NCI-H2107 (cell line): ENCODE data around the gene STOX2.
A peak's percentile ranks its signal among the peaks of the same experiment; 100 is the strongest.
"Not testable (repeated sequence)": the region's sequence is repeated elsewhere in the genome, so short reads cannot be mapped to it uniquely, and the experiment has no call there.

ENCODE experiments used
- DNase-seq: peaks from one replicate; lab custom pipeline; 2025; lab: John Stamatoyannopoulos, UW

STOX2 gene

DNA sequence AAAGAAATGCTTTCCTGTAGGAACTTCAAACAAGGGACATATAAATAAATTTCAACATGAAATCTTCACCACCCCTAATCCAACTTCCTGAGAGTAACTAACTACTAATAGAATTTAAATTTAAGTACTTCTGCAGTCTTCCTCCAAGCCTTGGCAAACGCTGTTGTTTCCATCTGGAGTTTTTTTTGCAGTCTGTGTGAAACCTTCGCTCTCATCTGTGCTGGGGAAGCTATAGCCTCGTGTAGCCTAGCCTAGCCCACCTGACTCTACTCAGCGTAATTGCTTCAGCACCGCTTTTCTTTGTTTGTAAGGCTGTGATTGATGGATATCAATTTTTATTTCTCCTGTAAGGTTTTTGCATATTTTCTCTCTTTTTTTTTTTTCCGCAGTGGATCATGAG lies 30.9 kb downstream of the STOX2 start:
- no peak for DNase-seq

DNA sequence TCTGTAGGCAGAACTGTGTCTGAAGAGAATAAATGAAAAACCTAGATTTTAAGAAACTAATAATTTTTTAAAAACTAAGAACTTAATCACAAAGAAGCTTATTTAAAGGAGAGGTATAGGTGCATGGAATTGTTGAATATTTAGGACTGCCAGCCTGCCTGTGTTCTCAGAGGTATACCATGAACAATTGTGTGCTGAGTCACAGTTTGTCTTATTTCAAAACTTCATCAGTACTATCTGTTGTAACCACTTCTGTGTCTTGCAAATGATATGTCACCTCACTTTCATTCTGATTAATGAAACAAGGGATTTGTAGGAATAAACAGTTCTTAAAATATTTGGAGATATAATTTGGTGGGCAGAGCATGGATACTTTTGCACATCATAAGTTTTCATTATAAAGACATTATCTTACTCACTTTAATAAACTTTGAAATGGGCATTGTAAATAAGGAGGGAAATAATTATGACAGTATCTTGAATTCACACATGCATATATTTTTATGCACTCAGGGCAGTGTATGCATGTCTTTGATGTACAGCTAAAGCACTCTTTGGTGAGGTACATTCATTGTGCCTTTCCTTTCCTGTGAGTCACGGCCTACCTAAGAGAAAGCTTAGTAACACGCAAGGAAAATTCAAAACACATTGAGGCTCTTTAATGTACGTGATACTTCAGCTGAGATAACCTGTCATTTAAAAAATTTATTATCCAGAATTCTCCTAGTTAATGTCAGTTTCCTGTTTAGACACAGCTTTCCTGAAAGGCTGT lies 31.7 kb downstream of the STOX2 start:
- DNase-seq = no peak

DNA sequence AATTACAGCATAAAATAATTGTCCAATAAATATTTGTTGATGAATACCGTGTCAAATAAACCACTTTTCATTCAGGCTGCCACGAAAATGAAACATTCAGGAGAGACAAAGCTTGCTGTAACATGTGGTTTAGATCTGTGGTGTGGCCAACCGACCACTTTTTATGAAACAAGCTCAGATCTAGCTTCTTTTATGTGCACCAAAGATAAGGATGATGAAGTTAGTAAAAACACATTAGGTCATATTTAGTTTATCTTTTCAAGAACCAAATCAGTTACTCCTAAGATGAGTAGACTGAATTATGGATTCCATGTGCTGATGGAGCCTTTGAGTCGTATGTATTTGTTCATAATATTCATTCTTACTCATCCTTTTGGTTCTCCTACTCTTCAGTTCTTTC lies 35.8 kb downstream of the STOX2 start:
- DNase-seq = no peak

DNA sequence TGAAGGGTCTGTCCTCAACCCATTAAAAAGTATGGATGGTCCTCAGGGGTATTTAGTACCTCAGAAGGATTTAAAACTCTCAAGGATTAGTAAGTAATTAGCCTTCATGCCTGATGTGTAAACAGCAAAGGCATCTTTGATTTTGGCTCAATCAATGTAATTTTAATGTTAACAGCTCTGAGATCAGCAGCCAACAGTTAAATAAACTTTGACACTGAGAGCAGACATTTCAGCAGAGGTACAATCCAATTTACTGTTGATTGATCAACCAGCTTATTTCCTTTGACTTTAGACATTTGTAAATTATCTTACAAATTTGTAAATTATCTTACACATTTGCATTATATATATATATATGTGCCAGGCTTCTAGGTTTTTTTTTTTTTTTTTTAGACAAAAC lies 36.9 kb downstream of the STOX2 start:
- no peak for DNase-seq

GRCh38 chr4:183945741-183946140 lies 40.6 kb downstream of the STOX2 start:
- no peak for DNase-seq

GRCh38 chr4:183950536-183950935 lies 45.4 kb downstream of the STOX2 start:
- DNase-seq = no peak

GRCh38 chr4:183952652-183953051 lies 47.5 kb downstream of the STOX2 start:
- DNase-seq = not testable (repeated sequence)

DNA sequence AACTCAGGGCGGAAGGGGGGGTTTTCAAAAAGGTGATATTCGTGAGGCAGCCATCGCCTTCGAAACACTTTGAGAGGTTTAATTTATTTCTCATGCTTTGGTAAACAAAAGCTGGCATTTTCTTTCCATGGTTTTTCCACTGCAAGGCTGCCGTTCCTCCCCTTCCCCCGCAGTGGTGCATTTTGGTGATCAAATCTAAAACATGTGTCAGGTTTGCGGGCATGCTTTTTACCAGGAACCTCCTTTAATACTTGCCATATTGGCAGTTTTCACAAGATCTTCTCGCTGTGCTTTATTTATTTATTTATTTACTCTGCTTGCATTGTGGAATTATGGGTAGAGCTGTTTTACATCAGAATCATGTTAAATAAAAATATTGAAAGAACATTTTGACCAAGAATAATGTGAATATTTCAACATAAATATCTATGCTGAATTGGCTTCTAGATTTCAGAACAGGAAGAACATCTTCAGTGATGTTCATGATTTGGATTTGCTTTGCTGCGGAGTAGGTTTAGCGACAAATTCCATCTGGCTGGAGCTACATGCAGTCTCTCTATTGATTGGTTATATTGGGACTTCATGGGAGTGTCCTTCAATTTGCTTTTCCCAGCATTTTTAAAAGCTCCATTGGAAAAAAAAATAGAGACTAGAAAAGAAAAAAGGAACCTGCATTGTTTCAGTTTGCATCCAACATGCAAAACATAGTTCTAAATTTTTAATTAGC lies 54.4 kb downstream of the STOX2 start:
- no peak for DNase-seq

DNA sequence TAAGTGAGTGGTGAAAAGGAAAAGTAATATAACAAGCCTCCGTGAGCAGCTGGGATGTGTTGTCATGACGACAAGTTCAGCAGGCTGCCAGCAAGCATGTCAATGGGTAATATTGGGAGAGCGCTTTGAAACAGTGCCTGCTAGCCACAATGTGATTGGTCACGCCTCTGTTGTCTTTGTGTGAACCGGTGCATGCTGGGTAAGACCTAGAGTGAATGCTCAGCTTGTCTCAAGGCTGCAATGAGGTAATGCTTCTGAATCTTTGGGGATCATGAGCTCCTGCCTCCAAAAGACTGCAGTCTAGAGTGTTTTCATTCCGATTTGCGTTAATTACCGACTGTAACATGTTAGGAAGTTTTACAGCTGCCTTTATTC lies 54.9 kb downstream of the STOX2 start:
- peak; percentile 34 for DNase-seq

DNA sequence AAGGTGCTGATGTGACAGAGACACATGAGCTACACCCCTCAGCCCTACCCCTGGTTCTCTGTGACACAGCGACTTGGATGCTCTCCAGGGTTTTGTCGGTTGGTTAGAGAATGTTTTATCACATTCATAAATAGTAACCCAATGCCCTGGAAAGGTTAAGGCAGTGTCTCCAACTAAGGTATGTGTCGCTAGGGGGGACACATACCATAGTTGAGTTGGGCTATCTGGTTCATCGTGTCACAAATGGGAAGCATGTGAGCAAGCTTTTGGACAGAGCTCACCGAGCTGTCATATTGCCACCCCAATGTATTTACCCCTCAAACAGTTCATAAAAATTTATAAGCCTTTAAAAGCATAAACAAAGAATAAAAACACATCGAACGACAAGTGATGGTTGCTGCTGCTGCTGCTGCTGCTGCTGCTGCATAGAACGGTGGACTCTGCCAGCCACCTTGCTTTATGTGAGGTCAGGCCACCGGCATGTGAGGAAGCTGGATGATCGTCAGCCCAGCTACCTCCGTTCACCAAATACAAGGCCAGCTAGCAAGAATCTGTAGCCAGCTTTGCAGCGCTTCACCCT lies 55.9 kb downstream of the STOX2 start:
- peak; percentile 1 for DNase-seq

GRCh38 chr4:183961795-183962194 lies 56.7 kb downstream of the STOX2 start:
- no peak for DNase-seq

DNA sequence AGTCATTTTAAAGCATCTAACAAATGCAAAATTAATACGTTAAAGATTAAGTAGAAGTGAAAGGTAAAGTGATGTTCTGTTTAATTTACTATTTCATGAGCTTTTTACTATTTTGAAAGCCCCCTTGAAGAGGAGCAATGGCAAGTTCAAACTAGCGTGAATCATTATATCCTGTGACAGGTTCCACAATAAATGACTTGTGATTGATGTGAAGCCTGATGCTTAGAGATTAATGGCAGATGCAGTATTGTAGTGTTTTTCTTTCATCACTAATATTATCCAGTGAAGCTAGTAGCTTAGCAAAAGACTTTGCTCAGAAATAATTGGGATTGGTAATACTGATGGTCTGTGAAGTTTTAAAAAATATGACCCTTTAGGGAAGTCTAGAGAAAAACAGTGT lies 57.3 kb downstream of the STOX2 start:
- no peak for DNase-seq

DNA sequence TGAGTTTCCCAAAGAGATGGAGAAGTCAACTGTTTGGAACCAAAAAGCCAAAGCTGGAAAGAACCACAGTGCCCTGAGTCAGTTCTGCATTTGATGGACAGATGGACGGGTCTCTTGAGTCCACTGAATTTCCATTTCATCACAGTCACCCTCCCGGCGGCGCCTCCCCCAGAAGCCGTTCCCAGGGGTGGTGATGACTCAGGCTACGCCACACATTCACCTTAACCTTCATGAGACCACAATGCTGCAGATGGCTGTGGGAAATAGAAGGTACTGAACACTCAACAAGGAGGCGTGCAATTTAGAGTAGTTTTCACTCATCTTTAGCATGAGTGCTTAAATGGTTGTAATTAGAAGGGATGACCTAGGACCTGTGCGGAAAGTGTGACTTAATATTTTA lies 61.3 kb downstream of the STOX2 start:
- no peak for DNase-seq

DNA sequence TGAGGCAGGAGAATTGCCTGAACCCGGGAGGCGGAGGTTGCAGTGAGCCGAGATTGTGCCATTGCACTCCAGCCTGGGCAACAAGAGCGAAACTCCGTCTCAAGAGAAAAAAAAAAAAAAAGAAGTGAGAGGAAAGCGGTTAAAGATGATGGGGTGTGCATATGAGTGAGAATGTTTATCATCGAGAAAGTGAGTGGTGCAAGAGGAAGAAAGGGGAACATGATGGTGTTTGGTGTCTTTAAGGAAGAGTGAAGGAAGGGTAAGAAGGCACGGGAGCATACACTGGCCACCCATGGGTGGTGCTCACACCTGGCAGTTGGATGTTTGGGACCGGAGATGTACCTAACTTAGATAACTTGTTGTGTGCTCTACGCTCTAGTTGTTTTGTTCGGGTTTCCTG lies 62.2 kb downstream of the STOX2 start:
- DNase-seq = no peak

GRCh38 chr4:183968502-183968901 lies 63.4 kb downstream of the STOX2 start:
- no peak for DNase-seq

- no peak for DNase-seq
These were observed 63.8 kb downstream of the STOX2 start for GRCh38 chr4:183968931-183969330.

- no peak for DNase-seq
These were observed 64.5 kb downstream of the STOX2 start for GRCh38 chr4:183969596-183969995.

GRCh38 chr4:183971929-183972490 lies 66.9 kb downstream of the STOX2 start:
- DNase-seq = peak; percentile 14

DNA sequence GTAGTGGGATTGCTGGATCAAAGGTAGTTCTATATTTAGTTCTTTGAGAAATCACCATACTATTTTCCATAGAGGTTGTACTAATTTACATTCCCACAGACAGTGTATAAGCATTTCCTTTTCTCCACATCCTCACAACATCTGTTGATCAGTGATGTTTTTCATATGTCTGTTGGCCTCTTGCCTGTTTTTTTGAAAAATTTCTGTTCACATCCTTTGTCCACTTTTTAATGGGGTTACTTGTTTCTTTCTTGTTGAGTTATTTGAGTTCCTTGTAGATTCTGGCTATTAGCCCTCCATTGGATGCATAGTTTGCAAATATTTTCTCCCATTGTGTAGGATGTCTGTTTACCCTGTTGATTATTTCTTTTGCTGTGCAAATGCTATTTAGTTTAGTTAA lies 72.6 kb downstream of the STOX2 start:
- no peak for DNase-seq

DNA sequence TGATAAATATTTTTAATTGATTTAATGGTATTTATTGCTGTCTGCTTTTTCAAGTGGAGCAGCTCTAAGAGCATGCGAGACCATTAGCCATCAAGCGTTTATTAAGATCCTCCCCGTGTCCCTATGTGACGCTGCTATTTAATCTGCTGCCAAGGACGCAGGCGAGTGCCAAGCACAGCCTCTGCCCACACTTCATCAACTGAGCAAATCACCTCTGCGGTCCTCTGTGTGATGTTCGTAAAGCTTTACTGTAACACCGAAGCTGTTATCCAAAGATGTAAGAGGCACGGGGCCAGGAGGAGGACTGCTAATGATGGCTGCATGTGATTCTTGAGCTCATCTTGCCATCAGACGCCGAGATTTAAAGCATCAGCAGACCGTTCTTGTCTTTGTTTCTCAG lies 79.5 kb downstream of the STOX2 start:
- DNase-seq = no peak

DNA sequence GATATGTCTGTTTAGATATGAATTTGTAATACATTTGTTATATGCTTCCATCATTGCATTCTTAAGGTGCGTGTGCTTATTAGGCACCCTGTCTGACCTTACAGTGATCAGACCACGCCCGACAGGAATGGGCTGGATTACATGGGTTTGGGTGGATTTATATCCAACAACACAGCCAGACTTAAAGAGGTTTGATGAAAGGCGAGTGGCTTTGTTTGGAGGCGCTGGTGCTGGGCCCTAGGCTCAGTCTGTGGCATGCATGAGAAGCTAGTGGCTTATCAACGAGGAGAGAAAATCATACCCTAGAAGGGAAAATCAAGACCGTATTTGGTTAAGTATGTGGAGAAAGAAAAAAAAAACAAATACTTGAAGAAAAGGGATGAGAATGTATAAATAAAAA lies 80.7 kb downstream of the STOX2 start:
- no peak for DNase-seq

DNA sequence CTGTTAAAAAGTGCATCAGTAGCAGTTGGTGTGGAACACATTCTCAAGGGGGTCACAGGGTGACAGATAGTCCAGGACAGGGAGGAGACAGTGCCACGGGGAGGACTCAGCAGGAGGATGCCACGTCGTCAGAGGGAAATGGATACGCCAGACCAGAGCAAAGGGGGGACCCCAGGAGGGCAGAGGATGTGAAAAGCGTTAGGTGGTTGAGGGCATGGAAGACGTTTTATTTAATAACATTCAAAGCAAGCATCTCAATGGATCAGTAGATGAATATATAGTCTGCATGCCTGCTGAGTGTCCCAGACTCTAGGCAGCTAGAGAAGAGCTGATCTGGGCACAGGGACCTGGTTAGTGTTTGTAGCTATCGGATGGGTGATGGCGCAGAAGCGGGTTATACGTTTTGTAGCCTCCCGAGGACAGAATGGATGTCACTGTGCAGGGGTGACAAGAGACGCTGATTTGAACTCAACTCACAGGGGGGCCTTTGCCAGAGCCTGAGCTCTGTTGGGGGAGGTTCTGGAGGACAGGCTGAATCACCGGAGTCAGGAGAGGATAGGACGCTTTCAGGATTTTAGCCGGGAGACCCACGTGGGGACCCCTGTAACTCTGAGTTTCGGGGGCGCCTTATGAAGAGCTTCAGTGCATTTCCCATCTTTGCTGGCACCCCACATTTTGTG lies 81.3 kb downstream of the STOX2 start:
- no peak for DNase-seq
